ENCODE measurements around the gene PITPNM3. TPM values are rescaled to one million over a fixed set of nuclear protein-coding genes. Genes with fewer than 3 reads are reported as not detected.

PITPNM3 gene
- total and polyA plus RNA-seq, 2 of the 8 experiments (the other 6 are each of a cell fraction or from before 2014, with no cell fraction given), result 1.7 to 3.1 TPM

DNA sequence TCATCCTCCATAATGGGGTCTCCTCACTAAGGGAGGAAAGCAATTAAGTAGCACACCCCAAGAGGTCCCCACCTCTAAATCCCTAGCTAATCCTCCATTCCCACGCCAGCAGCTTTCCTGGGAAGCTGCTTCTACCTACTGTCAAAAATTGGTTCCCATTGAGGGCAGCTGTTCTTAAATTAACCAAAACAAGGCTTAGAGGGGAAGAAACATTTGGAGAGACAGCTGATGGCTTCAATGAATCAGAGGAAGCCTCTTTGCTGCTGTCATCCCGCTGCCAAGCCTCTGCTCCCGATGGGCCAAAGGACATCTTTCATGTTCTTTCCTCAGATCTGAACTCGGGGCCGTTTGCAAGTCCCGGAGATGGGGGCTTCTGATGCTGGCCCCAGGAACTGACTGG lies 148.1 kb downstream of the PITPNM3 start (continued):
- no peak for TF ChIP-seq RNF2 (IDR thresholded peaks at IDR 0.05; ENCODE audit: borderline replicate concordance, low read depth, low read length, missing control alignments, poor library complexity, severe bottlenecking)
- no peak for TF ChIP-seq SRF (IDR thresholded peaks at IDR 0.05; ENCODE audit: low read depth, low read length)
- TF ChIP-seq HDAC2 (IDR thresholded peaks at IDR 0.05; ENCODE audit: borderline replicate concordance in 1 of 2, low read depth in 2 of 2, low read length in 2 of 2), result no peak
- TF ChIP-seq NANOG (IDR thresholded peaks at IDR 0.05; ENCODE audit: insufficient read depth, low read depth, low read length, poor library complexity, severe bottlenecking), result no peak
- no peak for TF ChIP-seq BACH1 (IDR thresholded peaks at IDR 0.05; ENCODE audit: low read length)
